ENCODE measurements around the gene SMIM38.

Gene SMIM38

DNA sequence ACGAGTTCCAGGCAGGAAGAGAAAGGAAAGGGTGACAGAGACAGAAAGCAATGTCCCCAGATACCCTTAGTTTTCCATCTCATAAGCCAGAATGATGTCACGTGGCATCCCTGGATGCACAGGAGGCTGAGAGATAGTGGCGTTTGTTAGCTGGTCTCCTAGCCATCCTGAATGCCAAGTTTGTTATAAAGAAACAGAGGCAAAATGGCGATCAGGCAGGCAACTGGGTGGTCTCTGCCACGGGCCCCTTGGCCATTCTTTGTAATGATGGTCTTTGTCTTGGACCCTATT lies 5.3 kb downstream of the SMIM38 start:
- FAIRE-seq = no peak
- no peak for DNase-seq (ENCODE audit: insufficient read length, low spot score)
- no peak for TF ChIP-seq CTCF (IDR thresholded peaks at IDR 0.05; ENCODE audit: insufficient read depth, missing control alignments)

DNA sequence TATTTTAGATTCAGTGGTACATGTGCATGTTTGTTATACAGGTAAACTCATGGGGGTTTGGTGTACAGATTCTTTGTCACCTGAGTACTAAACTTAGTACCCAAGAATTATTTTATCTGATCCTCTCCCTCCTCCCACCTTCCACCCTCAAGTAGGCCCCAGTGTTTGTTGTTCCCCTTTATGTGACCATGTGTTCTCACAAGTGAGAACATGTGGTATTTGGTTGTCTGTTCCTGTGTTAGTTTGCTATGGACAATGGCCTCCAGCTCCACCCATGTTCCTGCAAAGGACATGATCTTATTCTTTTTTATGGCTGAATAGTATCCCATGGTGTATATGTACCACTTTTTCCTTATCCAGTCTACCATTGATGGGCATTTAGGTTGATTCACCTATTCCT lies 6.8 kb downstream of the SMIM38 start:
- no peak for TF ChIP-seq CTCF (IDR thresholded peaks at IDR 0.05; ENCODE audit: insufficient read depth, missing control alignments)
- FAIRE-seq (no peak), DNase-seq (ENCODE audit: insufficient read length, low spot score) (no peak)

DNA sequence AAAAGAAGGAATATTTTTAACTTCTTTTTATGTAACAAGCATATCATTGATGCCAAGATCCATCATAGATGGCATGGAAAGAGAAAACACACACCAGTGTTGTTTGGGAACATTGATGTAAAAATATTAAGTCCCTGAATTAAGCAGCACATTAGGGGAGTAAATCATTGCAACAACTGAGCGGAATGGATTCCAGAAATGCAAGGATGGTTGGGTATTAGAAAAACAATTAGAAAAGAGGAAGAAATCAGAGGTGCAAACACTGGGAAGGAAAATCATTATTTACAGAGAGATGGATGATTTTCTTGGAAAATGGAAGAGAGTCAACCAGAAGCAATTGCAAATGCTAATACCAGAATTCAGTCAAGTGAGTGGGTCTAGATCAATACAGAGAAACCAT lies 8.1 kb downstream of the SMIM38 start:
- DNase-seq (ENCODE audit: insufficient read length, low spot score) (no peak), FAIRE-seq (no peak)
- no peak for TF ChIP-seq CTCF (IDR thresholded peaks at IDR 0.05; ENCODE audit: insufficient read depth, missing control alignments)

- no peak for DNase-seq (ENCODE audit: insufficient read length, low spot score)
- FAIRE-seq = no peak
- no peak for TF ChIP-seq CTCF (IDR thresholded peaks at IDR 0.05; ENCODE audit: insufficient read depth, missing control alignments)
Measured at GRCh38 chr11:69164824-69165223, 9.1 kb downstream of the SMIM38 start.

- no peak for TF ChIP-seq CTCF (IDR thresholded peaks at IDR 0.05; ENCODE audit: insufficient read depth, missing control alignments)
- DNase-seq (ENCODE audit: insufficient read length, low spot score) (no peak), FAIRE-seq (no peak)
Measured at GRCh38 chr11:69165775-69166174, 10.0 kb downstream of the SMIM38 start.

DNA sequence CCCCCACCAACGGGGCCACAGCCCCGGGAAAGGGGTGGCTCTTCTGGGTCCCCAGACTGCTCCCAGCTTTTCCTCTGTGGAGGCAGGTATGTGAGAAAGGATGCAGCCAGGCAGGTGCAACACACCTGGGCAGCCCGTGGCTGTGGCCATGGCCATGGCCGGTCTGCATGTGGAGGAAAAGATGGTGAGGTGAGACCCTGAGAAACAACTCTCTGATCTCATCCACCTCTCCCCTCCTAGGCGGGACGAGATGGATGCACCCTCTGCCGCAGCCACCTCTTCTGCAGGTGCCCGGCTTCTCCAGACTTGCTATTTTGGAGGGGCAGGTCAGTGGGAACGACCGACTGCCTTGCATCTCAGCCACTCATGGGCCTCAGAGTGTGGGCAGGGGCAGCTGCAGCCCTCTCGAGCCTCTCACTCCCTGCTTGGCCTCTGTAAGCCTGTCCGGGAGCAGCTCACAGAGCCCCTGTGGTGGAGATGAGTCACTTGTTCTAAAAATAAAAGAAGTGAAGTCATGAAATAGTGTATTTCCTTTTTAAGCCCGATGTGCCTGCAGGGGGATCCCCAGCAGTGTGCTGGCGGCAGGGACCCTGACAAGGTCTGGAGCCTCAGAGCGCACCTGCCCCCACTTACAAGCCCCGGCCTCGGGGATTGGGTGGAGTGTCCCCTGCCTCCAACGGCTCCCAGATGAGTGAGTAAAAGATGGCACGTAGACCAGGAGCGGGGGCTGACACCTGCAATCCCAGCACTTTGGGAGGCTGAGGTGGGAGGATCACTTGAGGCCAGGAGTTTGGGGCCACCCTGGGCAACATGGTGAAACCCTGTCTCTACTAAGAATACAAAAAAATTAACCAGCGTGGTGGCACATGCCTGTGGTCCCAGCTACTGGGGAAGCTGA lies 10.7 kb downstream of the SMIM38 start:
- no peak for TF ChIP-seq CTCF (IDR thresholded peaks at IDR 0.05; ENCODE audit: insufficient read depth, missing control alignments)
- DNase-seq (ENCODE audit: insufficient read length, low spot score) = no peak
- FAIRE-seq = no peak

DNA sequence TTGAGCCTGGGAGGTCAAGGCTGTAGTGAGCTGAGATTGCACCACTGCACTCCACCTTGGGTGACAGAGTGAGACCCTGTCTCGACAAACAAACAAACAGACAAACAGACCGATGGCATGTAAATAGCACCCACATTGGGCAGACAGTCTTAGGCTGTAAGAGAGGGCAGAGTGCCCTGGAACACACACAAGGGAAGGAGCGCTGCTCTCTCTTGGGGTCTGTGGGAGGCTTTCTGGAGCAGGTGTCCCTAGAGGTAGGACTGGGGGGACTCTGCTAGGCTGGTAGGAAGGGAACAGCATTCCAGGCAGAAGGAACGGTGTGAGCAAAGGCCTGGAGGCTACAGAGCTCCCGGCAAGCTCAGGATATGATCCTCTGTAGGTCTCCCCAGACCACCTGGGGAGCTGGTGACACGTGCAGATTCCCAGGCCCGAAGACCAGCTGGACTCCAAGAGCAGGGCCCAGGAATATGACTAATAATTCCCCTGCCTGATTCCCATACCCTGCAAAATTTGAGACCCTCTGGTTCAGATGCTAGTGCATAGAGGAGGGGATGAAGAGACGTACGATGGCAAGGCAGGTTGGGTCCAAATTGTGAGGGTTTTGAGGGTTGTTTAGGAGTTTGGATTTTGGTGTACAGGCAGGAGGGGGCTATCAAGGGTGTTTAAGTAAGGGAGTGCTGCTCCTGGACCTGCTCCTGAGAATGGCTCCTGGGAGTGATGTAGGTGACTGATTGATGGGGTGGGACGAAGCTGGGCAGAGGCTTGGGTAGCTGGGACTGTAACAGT lies 11.6 kb downstream of the SMIM38 start:
- no peak for TF ChIP-seq CTCF (IDR thresholded peaks at IDR 0.05; ENCODE audit: insufficient read depth, missing control alignments)
- DNase-seq (ENCODE audit: insufficient read length, low spot score) (no peak), FAIRE-seq (no peak)
